NCI-H1048 (cell line): ENCODE results near the gene STK32A.
A peak's percentile ranks its signal among the peaks of the same experiment; 100 is the strongest.
"Not testable (repeated sequence)": the region's sequence is repeated elsewhere in the genome, so short reads cannot be mapped to it uniquely, and the experiment has no call there.

ENCODE experiments used
- DNase-seq: peaks from one replicate; lab custom pipeline; 2025; lab: John Stamatoyannopoulos, UW

Gene STK32A

GRCh38 chr5:147234825-147235635 is at the start of gene STK32A:
TSS of gene STK32A (plus strand) at chr5:147235026. CDS start at chr5:147239635, 4,609 bp downstream.
- DNase-seq, result no peak

- no peak for DNase-seq
Measured at GRCh38 chr5:147187099-147187540, 47.7 kb upstream of the STK32A start.

GRCh38 chr5:147188200-147189108 is 46.4 kb upstream of the STK32A start:
- DNase-seq, result peak; percentile 33

- DNase-seq, result no peak
Measured at GRCh38 chr5:147189109-147189424, 45.8 kb upstream of the STK32A start.

- DNase-seq, result no peak
Measured at GRCh38 chr5:147190331-147190730, 44.5 kb upstream of the STK32A start.

- DNase-seq, result no peak
Measured at GRCh38 chr5:147193123-147193522, 41.7 kb upstream of the STK32A start.

GRCh38 chr5:147200004-147200403 is 34.8 kb upstream of the STK32A start:
- no peak for DNase-seq

- no peak for DNase-seq
Measured at GRCh38 chr5:147203213-147203612, 31.6 kb upstream of the STK32A start.

GRCh38 chr5:147204576-147204975 is 30.2 kb upstream of the STK32A start:
- no peak for DNase-seq

- no peak for DNase-seq
Measured at GRCh38 chr5:147208134-147208533, 26.7 kb upstream of the STK32A start.

- no peak for DNase-seq
Measured at GRCh38 chr5:147216552-147217154, 18.2 kb upstream of the STK32A start.

GRCh38 chr5:147223343-147223742 is 11.5 kb upstream of the STK32A start:
- no peak for DNase-seq

GRCh38 chr5:147223948-147224791 is 10.7 kb upstream of the STK32A start:
- no peak for DNase-seq

GRCh38 chr5:147225938-147226337 is 8.9 kb upstream of the STK32A start:
- no peak for DNase-seq

GRCh38 chr5:147226512-147226911 is 8.3 kb upstream of the STK32A start:
- no peak for DNase-seq

- no peak for DNase-seq
Measured at GRCh38 chr5:147234239-147234824, 494 bp upstream of the STK32A start.

GRCh38 chr5:147240266-147240985 is 5.6 kb downstream of the STK32A start:
- DNase-seq, result no peak

GRCh38 chr5:147243238-147243637 is 8.4 kb downstream of the STK32A start:
- not testable (repeated sequence) for DNase-seq

GRCh38 chr5:147245381-147246165 is 10.7 kb downstream of the STK32A start:
- DNase-seq, result peak; percentile 3

- DNase-seq, result no peak
Measured at GRCh38 chr5:147248561-147248960, 13.7 kb downstream of the STK32A start.
